Naive thymus-derived CD4-positive, alpha-beta T cell (primary cell): Measurements from ENCODE around the gene TYMP. TPM values are rescaled to one million over a fixed set of nuclear protein-coding genes. Genes with fewer than 3 reads are reported as not detected.

ENCODE experiments used
- ATAC-seq: fragments of 150-1000 bp; cut with Tn5 transposase; 2 replicates; pipeline ENCODE4 v1.10.0; 2021; ENCODE audit warnings: mild to moderate bottlenecking, moderate library complexity
- CTCF ChIA-PET: fragments of 350-600 bp; sonication (Branson Sonifier 250); formaldehyde crosslinking; loops from one replicate; lab custom pipeline; 2021; ENCODE audit warnings: antibody characterized with exemption; lab: Charles Lee
- POLR2A ChIA-PET: fragments of 350-600 bp; sonication (Branson Sonifier 250); formaldehyde crosslinking; loops from one replicate; lab custom pipeline; 2021; ENCODE audit warnings: antibody characterized with exemption, inconsistent platforms; lab: Charles Lee
- DNase-seq, 9 donors: peaks; one replicate each; pipeline versions ENCODE4 v3.0.0 to v3.0.0-alpha.2; 2020 to 2022; ENCODE audit warnings: mixed read lengths in 1 of 9
- H3K27ac ChIP-seq: one replicate; pipeline ENCODE4 v1.7.0; 2013; ENCODE audit warnings: mild to moderate bottlenecking, low read depth, low read length, moderate library complexity
- H3K27me3 ChIP-seq, 2 donors: one replicate each; pipeline ENCODE4 v1.7.0; 2013; ENCODE audit warnings: low read length in 2 of 2, mild to moderate bottlenecking in 2 of 2, moderate library complexity in 2 of 2; ENCODE audit not compliant: control insufficient read depth in 2 of 2, insufficient read depth in 2 of 2
- H3K36me3 ChIP-seq, 3 experiments: 1 replicate in 2 of 3; 2 replicates in 1 of 3; pipeline ENCODE4 v1.7.0; 2013; ENCODE audit warnings: low read length in 3 of 3, mild to moderate bottlenecking in 3 of 3, moderate library complexity in 1 of 3; ENCODE audit not compliant: insufficient read depth in 3 of 3, control insufficient read depth in 2 of 3
- H3K4me1 ChIP-seq, 2 donors: one replicate each; pipeline ENCODE4 v1.7.0; 2013; ENCODE audit warnings: low read length in 2 of 2, mild to moderate bottlenecking in 2 of 2, moderate library complexity in 1 of 2; ENCODE audit not compliant: control insufficient read depth in 2 of 2, insufficient read depth in 2 of 2
- H3K4me3 ChIP-seq: 2 replicates; pipeline ENCODE4 v1.7.0; 2013; ENCODE audit warnings: mild to moderate bottlenecking, low read length
- H3K9me3 ChIP-seq, 3 experiments: 1 replicate in 2 of 3; 2 replicates in 1 of 3; pipeline ENCODE4 v1.7.0; 2013; ENCODE audit warnings: low read length in 3 of 3; ENCODE audit not compliant: control insufficient read depth in 2 of 3
- H3K27ac Mint-ChIP-seq, 9 donors: one replicate each; pipeline ENCODE4 v1.8.0; 2020 to 2022; ENCODE audit warnings: mixed read lengths in 9 of 9, mild to moderate bottlenecking in 8 of 9, moderate library complexity in 5 of 9, inconsistent platforms in 2 of 9
- H3K27me3 Mint-ChIP-seq, 5 donors: one replicate each; pipeline ENCODE4 v1.8.0; 2021 to 2022; ENCODE audit warnings: mixed read lengths in 5 of 5, mild to moderate bottlenecking in 1 of 5
- H3K36me3 Mint-ChIP-seq, 5 donors: one replicate each; pipeline ENCODE4 v1.8.0; 2020 to 2022; ENCODE audit warnings: mixed read lengths in 5 of 5, mild to moderate bottlenecking in 3 of 5, inconsistent platforms in 1 of 5
- H3K4me1 Mint-ChIP-seq, 7 donors: one replicate each; pipeline ENCODE4 v1.8.0; 2020 to 2022; ENCODE audit warnings: mixed read lengths in 7 of 7, mild to moderate bottlenecking in 3 of 7, inconsistent platforms in 1 of 7
- H3K4me3 Mint-ChIP-seq, 10 donors: one replicate each; pipeline ENCODE4 v1.8.0; 2020 to 2022; ENCODE audit warnings: mild to moderate bottlenecking in 10 of 10, mixed read lengths in 10 of 10, moderate library complexity in 6 of 10, inconsistent platforms in 2 of 10
- H3K9me3 Mint-ChIP-seq, 11 donors: one replicate each; pipeline ENCODE4 v1.8.0; 2020 to 2022; ENCODE audit warnings: mixed read lengths in 11 of 11, mild to moderate bottlenecking in 4 of 11, inconsistent platforms in 1 of 11, moderate library complexity in 1 of 11
- intact Hi-C, 2 donors: fragments of 100-400 bp; cut with micrococcal nuclease; formaldehyde crosslinking; loops; one replicate each; pipeline ENCODE4 v1.15.1; 2023
- polyA plus RNA-seq, 2 donors: library from polyadenylated mRNA; unstranded; fragments of 300-500 nt; fragmentation: Illumina TruSeq; gene quantifications; one replicate each; pipeline ENCODE4 v1.2.3, GENCODE V29; 2021
- total RNA-seq, 6 experiments: library from RNA in 5 of 6; stranded (reverse) in 5 of 6; gene quantifications; 1 replicate in 5 of 6; 2 replicates in 1 of 6; pipeline ENCODE4 v1.2.3 and lab custom pipeline; 2021 to 2026

Gene TYMP
- total and polyA plus RNA-seq, 7 experiments from 2014 or later = 2.7 to 161 (median 7.9) TPM

- H3K4me3 ChIP-seq = no peak overlapping the region
- POLR2A ChIA-PET = interaction anchor here (1.3 kb wide), 1 partner anchor 8 kb away, joined by 3 read pairs; the partner anchor contains the start of gene SYCE3
- Mint-ChIP-seq H3K27me3 (no peaks in the 10 kb centered on the region), H3K4me1 (peaks cover 0 to 2% (median 0%) of the 10 kb centered on the region in 7 donors), H3K4me3 (no peak overlapping the region), H3K36me3 (peaks cover 0 to 21% (median 7%) of the 10 kb centered on the region in 5 donors), H3K9me3 (no peaks in the 10 kb centered on the region), H3K27ac (no peak overlapping the region)
- intact Hi-C loops = no loop called here
- DNase-seq = no peak
- no peak overlapping the region for H3K27ac ChIP-seq
- no peak for ATAC-seq
- H3K9me3 ChIP-seq = no peaks in the 10 kb centered on the region
- CTCF ChIA-PET = no interaction called here
- H3K4me1 ChIP-seq = no peaks in the 10 kb centered on the region
- H3K27me3 ChIP-seq = no peaks in the 10 kb centered on the region
- peaks cover 0 to 49% (median 2%) of the 10 kb centered on the region in 3 experiments for H3K36me3 ChIP-seq
Observed at GRCh38 chr22:50570861-50571260, 41.0 kb upstream of the TYMP start.

DNA sequence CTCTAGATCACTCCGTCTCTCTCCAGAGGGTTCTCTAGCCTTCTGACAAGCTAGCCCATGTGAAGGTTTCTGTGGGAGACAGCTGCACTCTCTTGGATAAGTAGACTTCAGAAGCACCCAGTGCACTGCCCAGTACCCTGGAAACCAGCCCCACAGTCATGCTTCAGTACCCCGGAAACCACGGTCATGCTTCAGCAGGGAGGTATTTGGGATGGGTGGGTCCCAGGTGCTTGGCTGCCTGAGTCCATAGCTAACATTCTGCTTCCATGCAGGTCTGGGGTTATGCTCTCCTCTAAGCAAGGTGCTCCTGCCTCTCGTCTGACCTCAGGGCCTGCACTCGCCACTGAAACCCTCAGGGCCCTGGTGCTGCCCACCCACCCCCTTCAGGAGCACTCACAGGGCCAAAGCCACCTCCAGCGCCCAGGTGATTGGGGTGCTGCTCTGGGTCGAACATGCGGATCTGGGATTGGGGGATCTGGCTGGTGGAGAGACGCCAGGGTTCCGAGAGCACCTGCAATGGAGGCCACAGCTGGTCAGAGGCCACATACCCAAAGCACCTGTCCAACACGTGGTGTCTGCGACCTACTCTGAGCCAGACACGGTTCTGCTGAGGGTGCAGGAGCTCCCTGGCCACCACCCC lies 40.2 kb upstream of the TYMP start:
- peaks cover 0 to 21% (median 7%) of the 10 kb centered on the region in 5 donors for H3K36me3 Mint-ChIP-seq
- DNase-seq = no peak
- POLR2A ChIA-PET = interaction anchor here (1.4 kb wide), 1 partner anchor 12 kb away, joined by 7 read pairs; the partner anchor contains the start of gene CHKB
- Histone ChIP-seq H3K36me3 (peaks cover 0 to 44% (median 2%) of the 10 kb centered on the region in 3 experiments), H3K9me3 (no peaks in the 10 kb centered on the region), H3K27ac (no peak overlapping the region), H3K4me1 (no peaks in the 10 kb centered on the region), H3K4me3 (no peak overlapping the region), H3K27me3 (no peaks in the 10 kb centered on the region)
- CTCF ChIA-PET = interaction anchor here (0.9 kb wide), 1 partner anchor 45 kb away, joined by 3 read pairs; the partner anchor contains the start of gene SCO2
- H3K9me3 Mint-ChIP-seq = no peaks in the 10 kb centered on the region
- no peaks in the 10 kb centered on the region for H3K27me3 Mint-ChIP-seq
- no peak overlapping the region for H3K4me3 Mint-ChIP-seq
- H3K27ac Mint-ChIP-seq = no peak overlapping the region
- intact Hi-C loops = no loop called here
- no peak for ATAC-seq
- H3K4me1 Mint-ChIP-seq = peaks cover 0 to 2% (median 0%) of the 10 kb centered on the region in 7 donors

- Mint-ChIP-seq H3K36me3 (peaks cover 0 to 21% (median 7%) of the 10 kb centered on the region in 5 donors), H3K27ac (no peak overlapping the region), H3K4me3 (no peak overlapping the region), H3K4me1 (peaks cover 0 to 2% (median 0%) of the 10 kb centered on the region in 7 donors), H3K27me3 (peaks cover 0 to 6% (median 0%) of the 10 kb centered on the region in 5 donors), H3K9me3 (no peaks in the 10 kb centered on the region)
- POLR2A ChIA-PET = interaction anchor here (1.4 kb wide), 1 partner anchor 13 kb away, joined by 7 read pairs; the partner anchor contains the start of gene CHKB
- CTCF ChIA-PET = no interaction called here
- Histone ChIP-seq H3K9me3 (no peaks in the 10 kb centered on the region), H3K27me3 (no peaks in the 10 kb centered on the region), H3K4me1 (no peaks in the 10 kb centered on the region), H3K36me3 (peaks cover 0 to 44% (median 2%) of the 10 kb centered on the region in 3 experiments), H3K4me3 (no peak overlapping the region), H3K27ac (no peak overlapping the region)
- intact Hi-C loops = no loop called here
- DNase-seq = no peak
- ATAC-seq = no peak
Observed at GRCh38 chr22:50569041-50569459, 39.2 kb upstream of the TYMP start.

DNA sequence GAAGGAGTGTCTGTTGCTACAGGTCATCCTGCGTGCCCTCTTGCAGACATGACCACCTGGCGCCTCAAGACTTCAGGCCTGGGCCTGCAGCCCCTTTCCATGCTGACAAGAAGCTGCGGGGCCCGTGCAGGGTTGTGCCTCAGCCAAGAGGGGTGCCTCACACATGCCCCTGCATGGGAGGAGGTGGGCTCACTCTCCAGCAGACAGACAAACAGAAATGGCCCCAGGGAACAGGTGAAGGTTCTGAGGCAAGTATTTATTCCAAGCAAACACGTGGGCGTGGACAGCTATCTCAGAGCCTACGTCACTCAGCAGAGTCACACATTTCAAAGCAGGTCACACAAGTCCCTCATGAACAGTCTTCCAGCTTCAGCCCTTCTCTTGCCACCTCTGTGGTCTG lies 38.8 kb upstream of the TYMP start:
- POLR2A ChIA-PET = interaction anchor here (1.4 kb wide), 1 partner anchor 14 kb away, joined by 7 read pairs; the partner anchor contains the start of gene CHKB
- Mint-ChIP-seq H3K4me1 (peaks cover 0 to 3% (median 2%) of the 10 kb centered on the region in 7 donors), H3K27me3 (peaks cover 0 to 9% (median 0%) of the 10 kb centered on the region in 5 donors), H3K4me3 (no peak overlapping the region), H3K36me3 (peaks cover 0 to 21% (median 7%) of the 10 kb centered on the region in 5 donors), H3K9me3 (no peaks in the 10 kb centered on the region), H3K27ac (no peak overlapping the region)
- Histone ChIP-seq H3K9me3 (no peaks in the 10 kb centered on the region), H3K36me3 (peaks cover 0 to 44% (median 2%) of the 10 kb centered on the region in 3 experiments), H3K4me3 (no peak overlapping the region), H3K27me3 (no peaks in the 10 kb centered on the region), H3K4me1 (peaks cover 0 to under 1% of the 10 kb centered on the region in 2 donors), H3K27ac (no peak overlapping the region)
- DNase-seq = no peak
- CTCF ChIA-PET = no interaction called here
- intact Hi-C loops = no loop called here
- no peak for ATAC-seq

- H3K4me3 Mint-ChIP-seq = no peak overlapping the region
- H3K4me1 Mint-ChIP-seq = peaks cover 0 to 11% (median 9%) of the 10 kb centered on the region in 7 donors
- H3K9me3 Mint-ChIP-seq = no peaks in the 10 kb centered on the region
- POLR2A ChIA-PET = no interaction called here
- CTCF ChIA-PET = no interaction called here
- intact Hi-C loops = no loop called here
- H3K27me3 Mint-ChIP-seq = peaks cover 0 to 11% (median 0%) of the 10 kb centered on the region in 5 donors
- H3K27ac ChIP-seq = no peak overlapping the region
- peaks cover 0 to 43% (median 2%) of the 10 kb centered on the region in 3 experiments for H3K36me3 ChIP-seq
- no peaks in the 10 kb centered on the region for H3K9me3 ChIP-seq
- no peak for ATAC-seq
- no peaks in the 10 kb centered on the region for H3K27me3 ChIP-seq
- peaks cover 0 to 4% of the 10 kb centered on the region in 2 donors for H3K4me1 ChIP-seq
- H3K4me3 ChIP-seq = no peak overlapping the region
- H3K27ac Mint-ChIP-seq = no peak overlapping the region
- H3K36me3 Mint-ChIP-seq = peaks cover 0 to 21% (median 7%) of the 10 kb centered on the region in 5 donors
- DNase-seq = no peak
Observed at GRCh38 chr22:50567721-50568252, 38.0 kb upstream of the TYMP start.

GRCh38 chr22:50564289-50564688 lies 34.5 kb upstream of the TYMP start:
- Histone ChIP-seq H3K4me1 (peaks cover 0 to 4% of the 10 kb centered on the region in 2 donors), H3K27ac (no peak overlapping the region), H3K36me3 (peaks cover 0 to 8% (median 0%) of the 10 kb centered on the region in 3 experiments), H3K9me3 (no peaks in the 10 kb centered on the region), H3K27me3 (no peaks in the 10 kb centered on the region), H3K4me3 (no peak overlapping the region)
- intact Hi-C loops = no loop called here
- no peak for ATAC-seq
- H3K27ac Mint-ChIP-seq = no peak overlapping the region
- POLR2A ChIA-PET = interaction anchor here (1.0 to 4.4 kb wide), 12 partner anchors 8 to 57 kb away, joined by 3 to 33 read pairs (median 9); partner anchors contain the start of genes CHKB, CPT1B and SCO2
- H3K9me3 Mint-ChIP-seq = peaks cover 0 to 3% (median 0%) of the 10 kb centered on the region in 11 donors
- CTCF ChIA-PET = interaction anchor here (0.6 to 2.7 kb wide), 5 partner anchors 12 to 579 kb away, joined by 3 to 11 read pairs (median 4); partner anchors contain the start of genes KLHDC7B and SCO2
- peaks cover 6 to 24% (median 14%) of the 10 kb centered on the region in 7 donors for H3K4me1 Mint-ChIP-seq
- H3K4me3 Mint-ChIP-seq = peak overlapping the region in 4 of 10 donors; percentile 20 to 97 (median 93)
- H3K36me3 Mint-ChIP-seq = peaks cover 0 to 5% (median 0%) of the 10 kb centered on the region in 5 donors
- H3K27me3 Mint-ChIP-seq = peaks cover 0 to 14% (median 0%) of the 10 kb centered on the region in 5 donors
- no peak for DNase-seq
